Left kidney (tissue), 2 donors: ENCODE results near the gene SEC14L1. TPM values are rescaled to one million over a fixed set of nuclear protein-coding genes. Genes with fewer than 3 reads are reported as not detected.

Experiments used
- DNase-seq: peaks from one replicate; pipeline ENCODE4 v3.0.0-alpha.2; 2013
- polyA plus RNA-seq: library from polyadenylated mRNA; unstranded; fragments of 120-200 nt; gene quantifications from one replicate; pipeline ENCODE4 v1.2.1, GENCODE V29; 2013; ENCODE audit not compliant: insufficient read length

The SEC14L1 gene
- polyA plus RNA-seq, 1 donor: 97.3 TPM

GRCh38 chr17:77257596-77258458 is 117.1 kb downstream of the SEC14L1 start:
- DNase-seq: no peak

GRCh38 chr17:77258638-77259037 is 117.9 kb downstream of the SEC14L1 start:
- DNase-seq: no peak

- DNase-seq: no peak
Measured at GRCh38 chr17:77264617-77265230, 124.0 kb downstream of the SEC14L1 start.

GRCh38 chr17:77266213-77266612 is 125.4 kb downstream of the SEC14L1 start:
- DNase-seq: no peak
